GM19468 (cell line): Measurements from ENCODE around the gene UXS1.

ENCODE experiments used
- ATAC-seq: cut with Tn5 transposase; IDR thresholded peaks from one replicate; pipeline ENCODE4 v1.9.1; 2021; ENCODE audit warnings: mild to moderate bottlenecking, moderate library complexity, moderate number of reproducible peaks; ENCODE audit not compliant: unreplicated experiment; ENCODE audit errors: extremely low read depth

Gene UXS1

DNA sequence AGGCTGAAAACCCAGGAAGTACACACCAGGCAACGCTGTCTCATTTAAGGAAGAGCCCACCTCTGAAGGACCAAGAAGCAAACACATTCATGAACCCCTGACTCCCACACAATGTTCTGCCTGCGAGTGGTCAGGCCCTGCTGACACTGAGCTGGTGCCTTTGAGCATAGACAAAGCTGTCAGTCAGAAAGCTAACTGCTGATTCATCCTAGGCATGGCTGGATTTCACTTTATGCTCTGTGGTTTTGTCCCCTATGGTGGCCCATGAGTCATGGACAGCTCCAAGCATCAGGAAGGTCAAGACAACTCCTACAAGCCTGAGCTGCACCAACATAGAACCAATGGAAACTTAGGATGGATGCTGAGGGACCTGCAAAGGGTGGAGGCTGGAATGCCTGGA lies 78.9 kb downstream of the UXS1 start:
- no peak for ATAC-seq

DNA sequence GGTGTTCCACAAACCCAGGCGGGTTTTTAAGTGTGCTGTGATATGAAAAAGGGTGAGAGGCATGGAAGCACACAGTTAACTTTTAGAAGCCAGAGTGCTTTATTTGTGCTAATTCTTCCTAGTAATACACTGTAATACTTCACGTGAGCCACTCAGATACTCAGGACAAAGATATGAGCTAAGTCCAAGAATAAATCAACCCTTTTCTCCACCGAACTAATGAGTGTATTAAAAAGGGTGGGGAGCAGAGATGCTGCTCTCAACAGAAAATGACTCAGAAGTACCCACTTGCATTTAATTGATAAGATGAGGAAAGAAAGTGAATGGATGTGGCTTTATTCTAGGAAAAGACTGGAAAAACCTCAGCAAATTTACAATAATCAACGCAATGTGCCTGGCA lies 79.9 kb downstream of the UXS1 start:
- ATAC-seq: no peak

DNA sequence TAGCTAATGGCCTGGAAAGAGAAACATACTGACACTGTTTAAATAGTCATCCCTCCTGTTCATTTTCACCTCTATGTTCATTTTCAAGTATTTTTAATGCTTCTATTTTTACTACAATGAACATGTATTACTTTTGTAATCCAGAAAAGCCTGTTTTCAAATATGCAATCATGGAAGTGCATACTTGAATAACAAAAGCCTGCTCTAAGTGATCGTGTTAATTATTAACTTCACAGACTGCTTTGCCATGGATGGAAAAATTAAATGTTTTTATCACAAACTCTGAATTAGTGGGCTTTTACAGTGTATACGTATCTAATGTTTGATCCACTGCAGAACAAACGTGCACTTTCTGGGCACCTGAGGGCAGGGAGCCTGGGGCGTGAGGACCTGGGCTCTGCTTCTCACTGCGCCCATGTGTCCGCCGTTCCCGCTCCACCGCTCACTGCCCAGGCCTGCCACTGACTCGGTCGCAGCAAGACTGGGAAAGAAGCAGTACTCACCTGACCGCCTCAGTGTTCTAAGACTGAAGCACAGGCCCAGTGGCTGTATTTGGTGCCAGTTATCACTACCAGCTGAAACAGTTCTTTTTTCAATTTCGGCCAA lies 80.6 kb downstream of the UXS1 start:
- ATAC-seq: no peak

DNA sequence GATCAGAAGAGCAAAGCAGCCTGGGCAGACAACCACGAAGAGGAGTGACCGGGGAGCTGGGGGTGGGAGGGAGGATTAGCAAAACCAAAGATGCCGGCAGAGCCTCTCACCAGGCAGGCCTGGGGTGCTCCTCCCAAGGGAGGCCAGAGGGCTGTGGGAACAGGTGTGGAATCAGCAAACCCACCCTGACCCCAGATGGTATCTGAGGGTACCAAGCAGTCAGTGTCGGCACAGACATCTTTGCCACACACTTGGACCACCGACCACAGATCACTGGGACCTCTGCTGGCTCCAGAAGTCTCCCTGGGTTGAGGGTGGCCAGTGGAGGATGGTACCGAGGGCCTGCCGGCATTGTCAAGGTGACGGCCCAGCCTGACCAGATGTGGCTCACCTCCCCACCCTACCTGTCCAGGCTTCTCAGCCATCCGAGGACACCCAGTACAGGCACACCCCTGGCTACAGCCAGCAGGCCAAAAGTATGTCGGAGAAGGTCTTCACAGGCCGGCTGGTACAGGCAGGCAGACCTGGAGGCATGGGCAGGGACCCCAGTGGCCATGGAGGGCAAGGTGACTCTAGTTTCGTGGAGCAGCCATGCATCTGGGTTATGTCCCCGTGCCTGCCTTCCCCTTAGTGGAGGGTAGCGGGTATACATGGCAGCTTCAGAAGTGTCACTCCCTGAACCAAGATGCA lies 82.1 kb downstream of the UXS1 start:
- ATAC-seq: no peak

DNA sequence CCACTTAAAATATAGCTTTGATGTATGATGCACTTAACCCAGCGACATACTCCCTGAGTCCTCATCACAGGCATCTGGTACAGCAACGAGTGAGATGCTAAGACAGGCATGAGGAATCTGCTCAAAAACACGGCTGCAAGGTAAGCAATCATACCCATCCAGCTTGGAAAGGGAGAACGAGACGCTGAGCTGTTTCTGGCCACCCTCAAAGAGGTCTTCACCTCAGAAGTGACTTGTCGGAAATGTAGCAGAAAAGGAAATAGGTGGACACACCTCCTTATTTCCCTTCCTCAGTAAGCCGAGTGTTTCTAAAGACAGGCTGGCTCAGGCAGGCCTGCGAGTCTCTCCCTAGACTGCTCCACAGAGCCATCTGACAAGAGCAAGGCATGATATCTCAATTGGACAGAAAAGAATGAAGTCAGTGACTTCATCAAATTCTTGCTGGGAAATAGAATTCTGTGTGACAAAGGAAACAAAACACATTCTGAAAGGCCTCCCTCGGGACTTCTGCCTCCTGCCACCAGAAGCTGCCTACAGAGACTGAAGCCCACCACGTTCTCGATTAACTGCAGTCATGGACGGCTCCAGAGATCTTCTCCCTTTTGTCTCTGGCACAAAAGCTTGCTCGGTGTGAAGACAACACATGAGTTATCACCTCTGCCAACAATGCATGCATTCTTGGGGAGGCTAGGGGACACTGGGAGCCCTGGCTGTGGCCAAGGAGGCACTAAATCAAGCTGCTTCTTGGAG lies 84.3 kb downstream of the UXS1 start:
- no peak for ATAC-seq

DNA sequence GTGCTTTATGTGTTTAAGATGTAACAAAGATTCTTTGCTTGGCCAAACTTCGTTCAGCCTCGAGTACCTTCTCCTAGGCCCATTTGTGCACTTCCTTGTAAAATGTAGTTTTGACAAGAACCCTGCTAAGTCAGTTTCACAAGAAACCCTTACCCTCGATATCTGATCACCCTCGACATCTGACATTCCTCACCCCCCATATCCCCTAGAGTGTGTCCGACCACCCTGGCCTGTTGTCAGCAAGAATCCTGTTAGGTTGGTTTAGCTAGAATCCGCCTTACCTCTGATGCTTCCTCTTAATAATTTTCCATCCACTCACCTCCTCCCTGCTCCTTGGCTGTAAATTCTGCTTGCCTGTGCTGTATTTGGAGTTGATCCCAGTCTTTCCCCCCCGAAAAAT lies 85.3 kb downstream of the UXS1 start:
- no peak for ATAC-seq

DNA sequence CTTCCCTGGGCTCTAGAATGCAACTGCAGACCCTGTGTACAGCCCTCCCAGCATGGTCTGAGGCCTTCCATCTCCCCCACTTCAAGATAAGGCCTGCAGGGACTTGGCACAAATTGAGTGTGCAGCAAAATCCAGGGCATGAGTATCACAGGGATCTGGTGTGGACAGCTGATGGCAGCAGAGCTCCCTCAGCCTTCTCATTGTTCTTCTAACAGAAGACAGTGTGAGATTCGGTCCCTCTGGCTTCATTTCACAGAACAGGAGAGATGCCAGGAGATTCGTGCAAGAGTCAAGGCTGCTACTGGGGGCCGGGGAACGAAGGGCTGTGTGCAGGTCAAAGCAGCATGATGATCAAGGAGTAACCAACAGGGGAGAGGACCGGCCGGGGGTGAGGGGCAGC lies 85.8 kb downstream of the UXS1 start:
- ATAC-seq: no peak

DNA sequence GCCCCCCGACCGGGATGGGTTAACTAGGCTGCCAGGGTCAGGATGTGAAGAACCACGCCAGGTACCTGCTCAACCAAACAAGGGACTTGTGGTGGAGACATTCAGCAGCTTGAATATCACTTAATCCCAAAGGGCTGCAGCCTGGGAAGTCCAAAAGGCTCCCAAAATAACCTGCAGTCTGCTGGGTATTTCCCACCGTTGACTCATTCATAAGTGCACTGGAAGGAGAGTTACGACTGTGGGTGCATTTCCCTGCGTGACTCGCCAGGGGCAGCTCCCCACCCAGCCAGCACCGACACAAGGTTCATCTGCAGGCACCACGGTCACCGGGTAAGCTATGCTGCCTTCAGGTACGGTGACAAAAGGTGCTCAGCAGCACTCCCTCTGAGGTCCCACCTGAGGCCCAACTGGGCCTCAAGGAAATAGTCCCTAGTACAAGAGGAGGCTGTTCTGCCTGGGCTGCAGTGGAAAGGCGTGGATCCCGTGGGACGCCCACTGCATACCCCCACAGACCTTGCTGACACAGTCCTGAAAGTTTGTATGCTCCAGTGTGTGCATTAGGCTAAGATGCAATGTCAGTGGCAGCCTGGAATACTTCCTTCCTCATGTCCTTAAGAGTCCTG lies 86.5 kb downstream of the UXS1 start:
- ATAC-seq: peak; percentile 43

DNA sequence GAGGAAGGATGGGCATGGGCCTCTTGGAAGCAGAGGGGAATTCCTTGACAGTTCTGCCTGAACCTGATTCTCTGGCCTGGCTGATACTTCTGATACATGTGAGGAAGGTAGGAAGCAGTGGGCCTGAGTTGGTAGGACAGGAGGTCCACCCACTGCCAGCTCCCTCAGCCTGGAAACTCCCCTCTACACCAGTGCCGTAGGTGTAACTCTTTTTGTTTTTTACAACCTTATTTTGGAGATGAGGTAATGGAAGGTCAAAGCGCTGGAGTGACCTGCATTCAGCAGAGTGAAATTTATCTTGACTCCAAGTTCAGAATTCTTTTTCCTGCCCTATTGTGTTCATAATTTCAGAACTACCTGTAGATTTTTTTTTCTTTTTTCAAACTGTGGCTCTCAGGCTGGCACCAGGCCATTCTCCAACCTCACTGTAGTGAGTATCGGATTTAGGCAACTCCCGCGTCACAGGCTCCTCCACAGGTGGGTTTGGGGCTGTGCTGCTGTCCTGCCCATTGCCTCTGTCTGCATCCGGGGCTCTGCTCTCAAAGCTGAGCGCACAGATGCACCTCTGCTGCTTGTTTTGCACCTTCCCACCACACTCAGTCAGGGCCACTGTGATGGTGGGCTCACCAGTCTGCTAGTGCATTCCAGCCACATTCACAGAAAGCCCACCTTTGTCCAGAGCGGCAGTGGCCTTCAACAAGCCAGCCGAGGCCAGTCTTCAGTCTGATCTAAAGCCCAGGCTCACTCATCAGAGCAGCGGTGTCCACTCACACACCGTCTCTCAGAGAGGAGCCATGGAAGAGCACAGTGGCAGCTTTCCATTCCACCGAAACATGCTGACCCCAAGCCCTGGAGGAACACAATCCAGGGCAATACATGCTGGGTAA lies 87.2 kb downstream of the UXS1 start:
- ATAC-seq: no peak

DNA sequence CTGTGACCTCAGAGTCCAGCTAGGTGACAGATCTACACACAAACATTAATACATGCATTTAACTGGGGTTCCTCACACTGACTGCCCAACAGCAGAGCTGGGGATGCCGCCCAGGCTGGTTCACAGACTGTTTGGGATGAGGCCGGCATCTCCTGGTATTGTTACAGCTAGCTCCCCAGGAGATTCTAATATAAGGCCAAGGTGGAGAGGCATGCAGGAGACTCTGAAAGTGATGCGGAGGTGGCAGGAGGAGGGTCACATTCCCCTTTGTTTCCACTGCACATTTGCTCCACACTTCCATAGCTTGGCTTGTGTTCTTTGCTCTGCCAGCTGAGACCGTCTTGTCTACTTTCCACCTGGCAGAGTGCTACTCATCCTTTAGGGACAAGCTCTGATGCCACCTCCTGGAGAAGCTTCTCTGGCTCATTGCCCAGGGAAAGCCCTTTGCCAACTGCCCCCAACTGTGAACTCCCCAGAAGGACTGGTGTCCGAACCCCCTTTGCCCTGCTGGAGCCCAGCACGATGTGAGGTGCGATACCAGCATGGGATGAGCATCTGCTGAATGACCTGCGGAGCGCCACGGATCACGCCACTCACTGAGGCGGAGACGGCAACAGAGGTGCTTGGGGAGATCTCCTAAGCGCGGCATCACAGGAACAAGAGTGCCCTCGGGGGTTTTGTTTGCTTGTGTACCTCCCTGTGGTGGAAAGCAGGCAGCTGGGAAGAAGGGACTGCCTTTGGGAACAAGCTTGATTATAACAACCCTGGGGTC lies 88.8 kb downstream of the UXS1 start:
- no peak for ATAC-seq

DNA sequence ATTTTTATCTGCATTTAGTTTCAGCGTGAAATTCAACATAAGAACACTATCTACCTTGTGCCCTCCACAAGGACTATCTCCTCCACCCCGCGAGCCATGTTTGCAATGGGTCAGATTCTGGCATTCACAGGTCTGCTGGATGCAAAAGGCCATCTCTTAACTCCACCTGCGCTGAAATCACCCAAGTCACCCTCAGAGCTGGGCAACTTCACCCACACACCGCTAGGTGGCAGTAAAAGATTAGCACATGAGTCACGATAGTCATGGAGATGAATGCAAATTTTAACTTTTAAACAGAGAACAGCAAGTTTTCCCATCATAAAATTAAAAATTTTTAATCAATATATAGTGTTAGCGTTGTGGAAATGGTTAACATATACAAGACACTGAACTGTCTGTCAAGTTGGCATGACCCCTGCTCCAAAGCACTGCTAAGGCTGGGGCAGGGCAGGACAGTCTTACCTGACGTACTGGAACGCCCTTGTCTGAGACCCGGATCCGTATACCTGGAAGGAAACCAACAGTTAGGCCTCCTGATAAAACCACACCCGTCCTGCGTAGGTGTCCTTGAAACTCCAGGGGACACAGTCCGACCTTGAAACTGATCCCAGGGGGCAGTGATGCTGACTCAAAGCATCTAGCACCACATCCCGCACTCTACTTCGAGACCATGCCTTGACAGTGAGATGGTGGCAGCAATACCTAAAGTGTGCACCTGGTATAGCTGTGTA lies 89.6 kb downstream of the UXS1 start:
- ATAC-seq: no peak

DNA sequence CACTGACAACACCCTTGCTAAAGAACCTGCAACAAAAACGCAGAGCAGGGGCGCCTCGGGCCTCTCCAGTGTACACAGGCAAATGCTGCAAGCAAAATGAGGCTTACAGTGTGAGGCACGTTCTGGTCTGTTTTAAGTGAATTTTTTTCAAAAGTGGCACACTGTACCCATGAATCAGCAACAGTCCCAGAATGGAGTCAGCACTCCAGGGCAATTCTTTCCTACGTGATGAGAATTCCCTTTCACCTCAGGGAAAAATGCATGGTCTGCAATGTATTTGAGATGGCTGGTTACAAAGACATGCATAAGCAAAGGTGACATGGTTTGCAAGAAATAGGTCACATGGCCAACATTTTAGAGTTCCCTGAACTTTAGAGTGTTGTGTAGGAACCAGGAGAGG lies 94.4 kb downstream of the UXS1 start:
- ATAC-seq: no peak

DNA sequence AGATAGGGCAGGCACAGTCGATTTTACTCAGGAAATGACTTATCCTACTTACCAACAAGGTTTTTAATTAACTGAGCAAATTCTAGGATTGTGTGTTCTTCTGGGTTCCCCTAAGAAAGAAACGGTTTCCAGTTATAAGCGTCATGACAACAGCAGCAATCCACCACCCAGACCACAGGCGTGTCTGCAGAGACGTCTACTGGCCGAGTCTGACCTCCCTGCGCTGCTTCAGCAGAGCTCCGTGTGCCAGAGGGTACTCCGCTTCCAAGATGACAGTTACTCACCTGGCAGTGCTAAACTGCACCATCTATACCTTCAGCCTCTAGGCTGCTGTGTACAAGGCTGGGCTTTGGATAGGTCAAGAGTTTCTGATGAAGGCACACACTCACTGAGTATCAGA lies 95.4 kb downstream of the UXS1 start:
- ATAC-seq: no peak

DNA sequence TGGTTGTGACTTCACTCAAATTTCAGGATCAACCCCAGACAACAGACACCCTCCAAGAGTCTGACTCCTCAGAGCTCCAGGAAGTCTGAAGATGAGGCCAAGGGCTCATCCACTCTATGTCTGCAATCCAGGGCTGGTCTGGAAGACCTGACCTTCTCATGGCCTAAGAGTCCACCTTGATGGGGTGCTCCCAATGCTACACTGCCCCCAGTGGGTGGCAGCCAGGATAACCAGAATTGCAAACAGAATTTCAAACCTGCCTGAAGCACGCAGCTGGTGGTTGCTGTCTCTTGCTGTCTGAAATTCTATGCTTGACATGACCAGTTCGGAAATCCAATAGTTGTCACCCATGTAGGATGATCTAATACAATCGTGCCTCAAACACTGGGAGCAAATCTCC lies 96.0 kb downstream of the UXS1 start:
- ATAC-seq: no peak

DNA sequence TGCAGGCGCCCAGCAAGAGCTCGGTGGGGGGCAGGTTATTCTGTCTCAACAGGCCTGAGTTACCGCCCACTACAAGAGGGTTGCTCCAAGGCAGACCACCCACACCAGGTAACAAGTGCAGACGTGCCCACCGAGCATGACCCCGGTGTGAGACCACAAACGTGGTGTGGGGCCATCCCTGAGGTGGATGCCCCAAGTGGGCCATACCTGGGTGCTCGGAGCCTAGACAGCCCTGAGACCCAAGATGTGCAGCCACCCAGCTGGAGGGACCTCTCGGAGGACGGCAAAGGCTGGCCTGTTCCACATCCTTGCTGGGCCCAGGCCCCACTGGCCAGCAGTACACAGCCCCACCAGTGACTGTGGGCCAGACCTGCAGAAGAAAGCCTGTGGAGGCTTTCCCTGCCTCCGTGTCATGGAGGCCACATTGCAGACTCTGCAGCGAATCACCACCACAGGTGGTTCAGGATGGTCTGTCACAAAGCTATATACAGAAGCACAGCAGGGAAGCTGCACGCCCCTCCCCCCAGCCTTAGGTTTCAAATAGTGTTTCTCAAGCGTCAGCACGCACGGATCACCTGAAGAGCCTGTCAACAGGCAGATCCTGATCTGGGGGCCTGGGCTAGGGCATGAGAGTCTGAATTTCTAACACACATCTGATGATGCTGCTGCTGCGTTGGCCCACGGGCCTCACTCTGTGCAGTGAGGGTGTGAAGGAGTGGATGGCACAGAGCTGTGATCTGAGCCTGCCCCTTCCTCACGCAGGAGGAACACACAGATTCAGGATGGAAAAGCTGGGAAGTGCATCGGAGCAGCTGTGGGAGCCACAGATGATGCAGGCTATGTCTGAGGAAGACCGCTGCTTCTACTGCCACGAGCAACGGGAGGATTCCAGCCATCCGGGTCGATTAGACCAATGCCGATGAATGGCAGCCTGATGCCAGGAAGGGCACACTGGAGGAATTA lies 96.8 kb downstream of the UXS1 start:
- no peak for ATAC-seq

DNA sequence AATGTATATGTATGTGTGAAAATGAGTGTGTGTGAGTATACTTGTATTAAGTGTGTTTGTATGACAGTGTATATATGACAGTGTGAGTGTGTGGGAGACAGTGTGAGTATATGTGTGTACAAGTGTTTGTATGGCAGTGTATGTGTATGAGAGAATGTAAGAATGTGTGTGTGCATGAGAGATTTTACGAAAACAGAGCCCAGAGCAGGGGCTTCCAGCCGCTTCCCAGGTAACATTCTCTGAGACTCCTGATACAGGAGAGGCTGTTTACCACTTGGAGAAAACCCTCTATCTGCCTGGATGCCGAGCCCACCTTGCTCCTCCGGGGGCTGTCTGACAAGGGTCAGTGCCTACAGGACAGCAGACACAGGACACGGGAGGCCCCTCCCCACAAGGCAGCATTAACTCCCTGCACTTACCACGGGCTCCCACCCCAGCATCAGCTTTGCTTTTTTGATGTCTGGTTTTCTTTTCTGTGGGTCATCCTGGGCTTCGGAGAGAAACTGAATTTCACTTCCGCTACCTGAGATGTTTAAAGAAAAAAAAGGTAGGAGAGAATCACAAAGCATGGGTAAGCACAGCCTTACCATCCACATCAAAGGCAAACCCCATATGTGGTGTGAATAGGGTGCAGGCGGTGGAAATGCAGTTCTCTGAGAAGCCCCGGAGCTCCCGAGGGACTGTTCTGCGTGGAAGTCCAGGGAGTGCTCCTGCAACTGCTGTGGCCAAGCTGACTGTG lies 97.6 kb downstream of the UXS1 start:
- no peak for ATAC-seq
